HL-60 (cell line): ENCODE data around the gene CREB3L1.

Source experiments
- GABPA ChIP-seq: IDR thresholded peaks from 2 replicates; pipeline ENCODE4 v1.6.1; 2012; ENCODE audit warnings: low read depth
- POLR2AphosphoS5 ChIP-seq: IDR thresholded peaks from 2 replicates; pipeline ENCODE4 v1.6.1; 2012; ENCODE audit warnings: low read depth
- TF ChIP-seq, protein P1 (sequence below): IDR thresholded peaks from one replicate; pipeline ENCODE4 v1.5.1; 2011; ENCODE audit warnings: low read length, control low read depth, inconsistent platforms; ENCODE audit not compliant: insufficient read depth

DNA sequence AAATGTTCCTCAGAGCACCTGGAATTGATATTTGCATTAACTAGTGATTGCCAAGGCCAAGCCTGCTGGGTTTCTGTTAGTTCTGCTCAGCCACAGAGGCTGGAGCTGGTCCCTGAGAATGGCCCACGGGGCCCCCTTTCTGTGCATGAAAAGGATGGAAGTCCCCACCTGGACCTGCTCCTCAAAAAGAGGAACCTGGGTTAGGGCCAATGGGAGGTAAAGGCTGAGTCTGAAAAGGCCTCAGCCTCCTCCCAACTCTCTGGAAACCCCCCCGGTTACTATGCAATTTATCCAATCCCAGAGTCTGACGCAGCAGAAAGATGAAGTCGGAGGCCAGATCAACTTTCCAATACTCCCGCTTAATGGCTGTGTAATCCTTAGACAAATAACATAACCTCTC lies 6.8 kb upstream of the CREB3L1 start:
- TF ChIP-seq, protein P1, sequence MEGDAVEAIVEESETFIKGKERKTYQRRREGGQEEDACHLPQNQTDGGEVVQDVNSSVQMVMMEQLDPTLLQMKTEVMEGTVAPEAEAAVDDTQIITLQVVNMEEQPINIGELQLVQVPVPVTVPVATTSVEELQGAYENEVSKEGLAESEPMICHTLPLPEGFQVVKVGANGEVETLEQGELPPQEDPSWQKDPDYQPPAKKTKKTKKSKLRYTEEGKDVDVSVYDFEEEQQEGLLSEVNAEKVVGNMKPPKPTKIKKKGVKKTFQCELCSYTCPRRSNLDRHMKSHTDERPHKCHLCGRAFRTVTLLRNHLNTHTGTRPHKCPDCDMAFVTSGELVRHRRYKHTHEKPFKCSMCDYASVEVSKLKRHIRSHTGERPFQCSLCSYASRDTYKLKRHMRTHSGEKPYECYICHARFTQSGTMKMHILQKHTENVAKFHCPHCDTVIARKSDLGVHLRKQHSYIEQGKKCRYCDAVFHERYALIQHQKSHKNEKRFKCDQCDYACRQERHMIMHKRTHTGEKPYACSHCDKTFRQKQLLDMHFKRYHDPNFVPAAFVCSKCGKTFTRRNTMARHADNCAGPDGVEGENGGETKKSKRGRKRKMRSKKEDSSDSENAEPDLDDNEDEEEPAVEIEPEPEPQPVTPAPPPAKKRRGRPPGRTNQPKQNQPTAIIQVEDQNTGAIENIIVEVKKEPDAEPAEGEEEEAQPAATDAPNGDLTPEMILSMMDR, result no peak
- no peak for TF ChIP-seq POLR2AphosphoS5
- TF ChIP-seq GABPA, result no peak
